GM10266 (cell line): ENCODE data around the gene S100A12.

Source experiments
- DNase-seq: peaks from one replicate; pipeline ENCODE4 v3.0.0; 2012; ENCODE audit errors: extremely low spot score
- CTCF ChIP-seq: IDR thresholded peaks from 2 replicates; pipeline ENCODE4 v1.5.1; 2012; ENCODE audit warnings: mild to moderate bottlenecking, low read depth; ENCODE audit not compliant: control insufficient read depth, insufficient read depth; ENCODE audit errors: missing control alignments

Gene S100A12

GRCh38 chr1:153343811-153344717 is 31.4 kb downstream of the S100A12 start:
- no peak for DNase-seq
- TF ChIP-seq CTCF: no peak

GRCh38 chr1:153343040-153343681 is 32.3 kb downstream of the S100A12 start:
- DNase-seq: no peak
- no peak for TF ChIP-seq CTCF

- DNase-seq: no peak
- no peak for TF ChIP-seq CTCF
These were observed 33.2 kb downstream of the S100A12 start for GRCh38 chr1:153342178-153342577.

GRCh38 chr1:153341431-153341934 is 33.9 kb downstream of the S100A12 start:
- TF ChIP-seq CTCF: no peak
- DNase-seq: no peak

GRCh38 chr1:153340356-153340755 is 35.1 kb downstream of the S100A12 start:
- DNase-seq: no peak
- TF ChIP-seq CTCF: no peak

GRCh38 chr1:153339802-153340201 is 35.6 kb downstream of the S100A12 start:
- no peak for DNase-seq
- no peak for TF ChIP-seq CTCF
